ENCODE results near the gene PTPN22. TPM values are rescaled to one million over a fixed set of nuclear protein-coding genes. Genes with fewer than 3 reads are reported as not detected.
A peak's percentile ranks its signal among the peaks of the same experiment; 100 is the strongest.

PTPN22 gene
- total RNA-seq, 4 donors from 2014 or later: 0.56 to 2.3 (median 0.75) TPM

GRCh38 chr1:113912594-113913311, 41.2 kb upstream of the PTPN22 start:
- intact Hi-C loops (cut with DNase I; ENCODE audit: low total_unique reads): no loop called here
- 52 to 60% methylated on average over 6 of the region's 6 CpGs for WGBS, 2 donors
- no peak for DNase-seq (ENCODE audit: low spot score in 2 of 2)
- TF ChIP-seq, protein P1, sequence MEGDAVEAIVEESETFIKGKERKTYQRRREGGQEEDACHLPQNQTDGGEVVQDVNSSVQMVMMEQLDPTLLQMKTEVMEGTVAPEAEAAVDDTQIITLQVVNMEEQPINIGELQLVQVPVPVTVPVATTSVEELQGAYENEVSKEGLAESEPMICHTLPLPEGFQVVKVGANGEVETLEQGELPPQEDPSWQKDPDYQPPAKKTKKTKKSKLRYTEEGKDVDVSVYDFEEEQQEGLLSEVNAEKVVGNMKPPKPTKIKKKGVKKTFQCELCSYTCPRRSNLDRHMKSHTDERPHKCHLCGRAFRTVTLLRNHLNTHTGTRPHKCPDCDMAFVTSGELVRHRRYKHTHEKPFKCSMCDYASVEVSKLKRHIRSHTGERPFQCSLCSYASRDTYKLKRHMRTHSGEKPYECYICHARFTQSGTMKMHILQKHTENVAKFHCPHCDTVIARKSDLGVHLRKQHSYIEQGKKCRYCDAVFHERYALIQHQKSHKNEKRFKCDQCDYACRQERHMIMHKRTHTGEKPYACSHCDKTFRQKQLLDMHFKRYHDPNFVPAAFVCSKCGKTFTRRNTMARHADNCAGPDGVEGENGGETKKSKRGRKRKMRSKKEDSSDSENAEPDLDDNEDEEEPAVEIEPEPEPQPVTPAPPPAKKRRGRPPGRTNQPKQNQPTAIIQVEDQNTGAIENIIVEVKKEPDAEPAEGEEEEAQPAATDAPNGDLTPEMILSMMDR (IDR thresholded peaks at IDR 0.05): no peak
- TF ChIP-seq POLR2A (IDR thresholded peaks at IDR 0.05): no peak
- no peak overlapping the region for H3K4me3 ChIP-seq (ENCODE audit: low read depth, poor library complexity, severe bottlenecking)

- 0% methylated on average over 17 of the region's 17 CpGs for WGBS, 2 donors
- TF ChIP-seq, protein P1 (IDR thresholded peaks at IDR 0.05): no peak
- TF ChIP-seq POLR2A (IDR thresholded peaks at IDR 0.05): no peak
- intact Hi-C loops (cut with DNase I; ENCODE audit: low total_unique reads): loop anchor here (10.0 kb wide), 1 partner anchor 71 kb away; no protein-coding TSS in a partner anchor
- no peak for DNase-seq (ENCODE audit: low spot score in 2 of 2)
- peak overlapping the region; percentile 44 for H3K4me3 ChIP-seq (ENCODE audit: low read depth, poor library complexity, severe bottlenecking)
Observed at GRCh38 chr1:113905435-113905861, 33.9 kb upstream of the PTPN22 start.

DNA sequence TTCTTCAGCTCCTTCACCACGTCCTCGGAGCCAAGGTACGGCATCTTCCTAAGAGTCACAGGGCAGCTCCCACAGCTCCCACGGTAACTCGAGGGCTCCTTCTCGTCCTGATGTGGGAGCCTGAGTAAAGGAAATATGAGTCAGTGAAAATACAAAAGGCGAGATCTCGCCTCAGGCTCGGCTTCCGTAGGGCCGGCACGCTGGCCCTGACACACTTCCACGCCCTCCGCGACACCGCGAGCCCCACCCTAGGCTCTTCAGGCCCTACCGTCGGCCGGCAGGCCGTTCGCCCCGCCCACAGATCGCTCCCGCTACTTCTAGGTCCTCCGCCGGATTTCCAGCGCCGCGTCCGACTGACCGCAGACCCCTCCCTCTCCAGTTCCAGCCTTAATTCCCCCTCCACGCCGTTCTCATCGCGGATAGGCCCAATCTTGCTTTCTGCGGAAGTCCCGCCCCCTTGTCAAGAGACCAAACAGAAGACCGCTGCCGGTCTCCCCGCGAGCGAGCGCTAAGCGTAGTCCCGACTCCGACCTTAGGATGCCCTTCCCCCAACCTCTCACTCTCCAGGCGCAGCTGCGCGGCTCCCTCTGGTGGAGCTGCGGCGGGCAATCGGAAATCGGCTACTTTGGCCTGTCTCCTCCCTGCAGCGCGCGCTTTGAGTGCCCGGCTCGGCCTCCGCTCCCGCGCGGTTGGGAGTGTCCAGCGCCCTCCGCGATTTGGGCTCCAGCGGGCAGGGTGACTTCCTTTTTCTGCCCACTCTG, 33.3 kb upstream of the PTPN22 start, which contains the start of the genes AP4B1 and DCLRE1B:
Gene AP4B1 (minus strand): TSS at position 126 of the 761 bp plus-strand sequence. CDS start 82 bp downstream, at position 44.
Gene DCLRE1B (plus strand): TSS at position 653 of the 761 bp plus-strand sequence. CDS start 261 bp downstream, outside the sequence.
- no peak for TF ChIP-seq POLR2A (IDR thresholded peaks at IDR 0.05)
- TF ChIP-seq, protein P1 (IDR thresholded peaks at IDR 0.05): peak in 1 of 3 donors; percentile 64
- DNase-seq (ENCODE audit: low spot score in 2 of 2): peak; percentile 98 to 100
- 1% methylated on average over 66 to 67 of the region's 67 CpGs for WGBS, 2 donors
- H3K4me3 ChIP-seq (ENCODE audit: low read depth, poor library complexity, severe bottlenecking): peak within 1 kb of the TSS; percentile 58
- intact Hi-C loops (cut with DNase I; ENCODE audit: low total_unique reads): loop anchor here (10.0 kb wide), 1 partner anchor 70 kb away; no protein-coding TSS in a partner anchor

DNA sequence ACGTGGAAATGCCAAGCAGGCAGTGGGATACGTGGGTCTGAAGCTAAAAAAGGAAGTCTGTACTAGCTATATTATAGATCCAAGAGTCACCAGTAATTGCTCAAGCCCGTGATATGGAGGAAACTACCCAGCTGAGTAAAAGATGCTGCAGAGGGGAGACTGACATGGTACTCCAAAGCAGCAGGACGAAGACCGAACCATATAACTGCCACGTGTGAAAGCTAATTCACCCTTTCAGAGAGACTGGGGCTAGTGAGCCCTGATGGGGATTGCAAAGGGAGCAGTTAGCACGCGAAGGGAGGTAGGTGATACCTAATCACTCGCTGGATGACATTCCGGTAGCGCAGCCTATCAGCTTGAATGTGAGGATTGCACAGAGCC, 32.8 kb upstream of the PTPN22 start:
- WGBS, 2 donors: 0 to 1% methylated on average over 11 of the region's 11 CpGs
- intact Hi-C loops (cut with DNase I; ENCODE audit: low total_unique reads): loop anchor here (10.0 kb wide), 1 partner anchor 69 kb away; no protein-coding TSS in a partner anchor
- H3K4me3 ChIP-seq (ENCODE audit: low read depth, poor library complexity, severe bottlenecking): peak overlapping the region; percentile 58
- no peak for TF ChIP-seq POLR2A (IDR thresholded peaks at IDR 0.05)
- TF ChIP-seq, protein P1 (IDR thresholded peaks at IDR 0.05): no peak
- no peak for DNase-seq (ENCODE audit: low spot score in 2 of 2)

- WGBS, 2 donors: 24 to 27% methylated on average over 7 of the region's 7 CpGs
- DNase-seq (ENCODE audit: low spot score in 2 of 2): no peak
- no peak overlapping the region for H3K4me3 ChIP-seq (ENCODE audit: low read depth, poor library complexity, severe bottlenecking)
- intact Hi-C loops (cut with DNase I; ENCODE audit: low total_unique reads): loop anchor here (10.0 kb wide), 1 partner anchor 69 kb away; no protein-coding TSS in a partner anchor
- TF ChIP-seq, protein P1 (IDR thresholded peaks at IDR 0.05): no peak
- no peak for TF ChIP-seq POLR2A (IDR thresholded peaks at IDR 0.05)
Observed at GRCh38 chr1:113903501-113904292, 32.2 kb upstream of the PTPN22 start.

Data from lower leg skin (tissue), 4 donors.